SKM-1 treated with dmso at 0.1 percent for 144 hours (cell line): ENCODE measurements around the gene TMEM178A.
A peak's percentile ranks its signal among the peaks of the same experiment; 100 is the strongest.
"Not testable (repeated sequence)": the region's sequence is repeated elsewhere in the genome, so short reads cannot be mapped to it uniquely, and the experiment has no call there.

Experiments used
- DNase-seq: peaks from one replicate; lab custom pipeline; 2025; ENCODE audit not compliant: unreplicated experiment; lab: John Stamatoyannopoulos, UW

TMEM178A gene

DNA sequence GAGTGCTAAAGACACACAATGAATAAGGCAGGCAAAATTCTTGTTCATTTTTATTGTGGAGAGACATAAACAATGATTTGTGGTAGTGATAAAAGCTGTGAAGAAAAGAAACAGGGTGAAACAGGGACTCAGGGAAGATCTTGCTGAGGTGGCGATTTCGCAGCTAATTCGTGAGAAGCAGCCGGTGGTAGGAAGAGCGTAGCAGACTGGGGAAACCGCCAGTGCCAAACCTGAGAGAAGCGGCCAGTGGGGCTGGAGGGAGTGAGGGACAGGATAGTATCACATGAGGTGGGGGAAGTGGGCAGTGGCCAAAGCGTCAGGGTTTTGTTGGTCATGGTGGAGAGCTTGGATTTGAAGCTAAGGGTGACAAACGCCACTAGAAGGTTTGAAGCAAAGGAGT, 42.3 kb downstream of the TMEM178A start:
- DNase-seq = no peak

- DNase-seq = no peak
Observed at GRCh38 chr2:39710807-39711206, 45.1 kb downstream of the TMEM178A start.

DNA sequence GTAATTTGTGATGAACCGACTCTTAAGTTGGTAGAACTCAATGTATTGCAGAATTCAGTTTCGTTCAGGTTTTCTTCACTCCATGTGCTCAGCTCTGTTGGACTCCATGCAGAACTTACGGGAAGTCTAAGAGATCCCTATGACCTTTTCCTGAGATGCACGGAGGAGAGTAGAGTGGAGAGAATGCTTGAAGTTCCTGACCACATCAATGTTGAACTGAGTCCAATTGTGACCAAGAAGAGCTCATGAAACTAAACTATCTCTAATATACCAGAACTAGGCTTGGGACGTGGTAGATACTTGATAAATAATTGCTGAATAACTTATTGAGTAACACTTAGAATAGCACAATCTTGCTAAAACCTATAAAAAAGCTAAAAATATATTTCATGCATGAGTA, 47.2 kb downstream of the TMEM178A start:
- DNase-seq = no peak

DNA sequence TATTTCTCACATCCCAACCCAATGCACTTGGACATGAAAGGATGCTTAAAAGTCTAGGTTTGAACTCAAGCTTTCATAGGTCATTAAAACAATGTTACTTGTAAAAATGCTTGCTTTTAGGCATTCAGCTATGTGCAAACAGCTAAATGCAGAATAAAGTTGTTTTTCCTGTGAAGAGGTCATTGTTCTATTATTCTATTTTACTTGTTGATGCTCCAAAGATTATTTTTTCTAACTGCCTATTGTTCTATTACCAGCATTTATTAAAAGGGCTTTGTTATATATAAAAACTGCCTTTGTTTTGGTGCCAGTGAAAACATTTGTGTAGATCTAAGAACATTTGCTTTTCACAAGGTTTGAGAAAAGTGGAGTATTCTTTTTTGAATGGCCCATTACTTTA, 49.4 kb downstream of the TMEM178A start:
- DNase-seq = no peak

GRCh38 chr2:39715822-39716221, 50.1 kb downstream of the TMEM178A start:
- no peak for DNase-seq

DNA sequence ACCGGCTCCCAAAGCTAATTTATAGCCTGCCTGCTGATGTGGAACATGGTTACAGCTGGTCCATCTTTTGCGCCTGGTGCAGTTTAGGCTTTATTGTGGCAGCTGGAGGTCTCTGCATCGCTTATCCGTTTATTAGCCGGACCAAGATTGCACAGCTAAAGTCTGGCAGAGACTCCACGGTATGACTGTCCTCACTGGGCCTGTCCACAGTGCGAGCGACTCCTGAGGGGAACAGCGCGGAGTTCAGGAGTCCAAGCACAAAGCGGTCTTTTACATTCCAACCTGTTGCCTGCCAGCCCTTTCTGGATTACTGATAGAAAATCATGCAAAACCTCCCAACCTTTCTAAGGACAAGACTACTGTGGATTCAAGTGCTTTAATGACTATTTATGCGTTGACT, 51.4 kb downstream of the TMEM178A start:
- DNase-seq = no peak

- no peak for DNase-seq
Observed at GRCh38 chr2:39718483-39718882, 52.8 kb downstream of the TMEM178A start.

DNA sequence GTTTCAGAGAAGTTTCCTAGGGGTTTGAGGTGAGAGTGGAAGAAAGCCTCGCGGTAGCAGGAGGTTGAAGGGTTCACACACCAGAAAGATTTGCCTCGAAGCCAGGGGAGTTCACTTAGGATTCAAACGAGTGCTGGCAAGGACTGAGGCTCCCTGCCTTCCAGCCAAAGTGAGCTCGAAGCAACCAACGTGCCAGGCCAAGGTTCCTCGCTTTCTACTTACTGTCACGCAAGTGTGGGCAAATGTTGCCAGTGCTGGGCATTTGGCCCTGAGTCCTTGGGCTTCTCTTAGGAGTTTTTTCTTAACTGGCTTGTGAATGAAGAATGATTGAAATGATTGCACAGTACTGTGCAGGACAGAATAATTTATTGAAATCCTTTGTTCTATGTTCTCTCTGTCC, 53.6 kb downstream of the TMEM178A start:
- no peak for DNase-seq

GRCh38 chr2:39720970-39721369, 55.3 kb downstream of the TMEM178A start:
- DNase-seq = no peak

GRCh38 chr2:39723497-39723896, 57.8 kb downstream of the TMEM178A start:
- no peak for DNase-seq

- DNase-seq = no peak
Observed at GRCh38 chr2:39723946-39724827, 58.5 kb downstream of the TMEM178A start.

GRCh38 chr2:39724828-39725144, 59.1 kb downstream of the TMEM178A start:
- no peak for DNase-seq

DNA sequence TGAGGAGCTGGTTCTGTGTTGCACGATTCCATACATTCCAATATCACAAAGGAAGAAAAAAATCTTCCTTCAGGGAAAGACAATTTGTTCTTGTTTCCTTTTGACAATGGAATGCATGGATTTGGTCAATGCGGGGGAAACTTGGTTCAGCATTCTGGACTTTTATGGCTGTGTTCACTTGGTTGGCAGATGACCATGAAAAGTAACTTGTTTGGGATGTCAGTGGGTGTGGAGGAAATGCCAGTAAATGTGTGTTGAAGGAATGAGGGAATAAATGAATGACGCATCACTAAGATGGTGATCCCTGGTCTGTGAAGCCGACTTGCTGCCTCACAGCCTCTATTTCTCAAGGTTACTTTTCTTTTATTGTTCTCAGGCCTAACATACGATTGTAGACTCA, 59.7 kb downstream of the TMEM178A start:
- DNase-seq = no peak

GRCh38 chr2:39728085-39728484, 62.4 kb downstream of the TMEM178A start:
- DNase-seq = not testable (repeated sequence)

DNA sequence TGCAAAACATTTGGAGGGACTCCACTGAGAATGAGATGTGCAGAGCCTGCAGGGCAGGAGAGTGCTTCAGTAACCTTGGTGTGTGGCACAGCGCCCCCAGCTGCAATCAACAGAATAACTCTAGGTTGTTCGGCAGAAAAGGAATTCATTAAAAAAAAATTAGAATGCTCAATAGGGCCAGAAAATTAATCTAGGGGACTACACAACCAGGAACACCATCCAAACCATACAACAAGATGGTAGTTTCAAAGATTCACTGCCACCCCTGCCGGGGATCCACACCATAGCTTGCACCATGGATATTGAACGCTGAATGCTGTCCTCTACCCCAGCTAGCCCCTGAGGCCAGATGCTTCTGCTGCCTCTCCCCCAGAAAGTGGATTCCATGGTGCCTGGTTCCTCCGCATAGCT, 63.2 kb downstream of the TMEM178A start:
- peak; percentile 26 for DNase-seq

- no peak for DNase-seq
Observed at GRCh38 chr2:39730276-39730675, 64.6 kb downstream of the TMEM178A start.

DNA sequence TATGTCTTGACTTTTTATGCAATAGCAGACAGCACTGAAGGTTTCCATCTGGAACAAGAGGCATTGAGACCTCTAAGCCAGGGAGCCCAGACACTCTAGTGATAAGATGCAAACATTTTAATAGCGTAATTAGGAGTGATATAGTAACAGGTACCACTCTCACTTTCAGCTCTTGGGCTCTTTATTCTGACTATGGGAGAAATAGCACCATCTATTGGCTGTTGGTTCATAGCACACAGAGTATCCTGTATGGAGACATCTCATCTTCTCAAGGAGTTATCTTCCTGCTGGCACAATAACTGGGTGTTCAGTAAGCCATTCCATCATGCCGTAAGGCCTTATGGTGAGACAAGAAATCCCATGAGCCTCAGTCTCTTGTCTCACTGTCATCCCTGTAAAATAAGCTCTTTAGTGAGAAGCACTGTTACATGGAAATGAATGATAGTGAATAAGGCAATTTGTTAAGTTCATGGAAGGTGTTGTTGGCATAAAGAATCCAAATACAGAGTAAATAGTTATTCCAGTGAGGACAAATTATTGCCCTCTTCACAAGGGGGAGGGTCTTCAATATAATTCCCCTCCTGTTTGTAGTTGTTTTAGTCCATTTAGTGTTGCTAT, 65.1 kb downstream of the TMEM178A start:
- DNase-seq = peak; percentile 40

- no peak for DNase-seq
Observed at GRCh38 chr2:39731546-39731945, 65.8 kb downstream of the TMEM178A start.

GRCh38 chr2:39732482-39732881, 66.8 kb downstream of the TMEM178A start:
- no peak for DNase-seq

- DNase-seq = no peak
Observed at GRCh38 chr2:39733070-39733674, 67.5 kb downstream of the TMEM178A start.

DNA sequence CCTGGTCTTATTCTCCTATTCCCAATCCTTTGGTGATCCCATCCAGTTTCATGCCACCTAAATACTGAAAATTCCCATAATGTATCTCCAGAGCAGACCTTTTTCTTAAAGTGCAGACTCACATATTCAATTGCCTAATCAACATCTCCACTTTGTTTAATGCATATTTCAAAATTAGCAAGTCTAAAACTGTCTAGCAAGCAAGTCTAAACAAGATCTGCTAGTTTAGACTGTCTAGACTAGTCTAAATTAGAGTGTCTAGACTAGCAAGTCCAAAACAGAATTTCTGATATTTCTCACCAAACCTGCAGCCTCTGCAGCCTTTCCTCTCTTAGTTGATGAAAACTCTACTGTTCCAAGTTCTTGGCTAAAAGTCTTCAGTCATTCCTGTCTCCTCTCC, 68.7 kb downstream of the TMEM178A start:
- DNase-seq = no peak

- DNase-seq = no peak
Observed at GRCh38 chr2:39735648-39736047, 69.9 kb downstream of the TMEM178A start.
